NOMO-1 treated with dmso at 0.1 percent for 144 hours (cell line): ENCODE results near the gene MACROD2.
"Not testable (repeated sequence)": the region's sequence is repeated elsewhere in the genome, so short reads cannot be mapped to it uniquely, and the experiment has no call there.

Experiments used
- DNase-seq: peaks from one replicate; lab custom pipeline; 2025; ENCODE audit not compliant: unreplicated experiment; lab: John Stamatoyannopoulos, UW

MACROD2 gene

GRCh38 chr20:15185322-15185721, 1190.0 kb downstream of the MACROD2 start:
- no peak for DNase-seq

- no peak for DNase-seq
Measured at GRCh38 chr20:15185913-15186312, 1190.6 kb downstream of the MACROD2 start.

GRCh38 chr20:15187612-15188011, 1192.3 kb downstream of the MACROD2 start:
- DNase-seq = no peak

- no peak for DNase-seq
Measured at GRCh38 chr20:15188415-15188814, 1193.1 kb downstream of the MACROD2 start.

GRCh38 chr20:15191082-15191723, 1195.9 kb downstream of the MACROD2 start:
- no peak for DNase-seq

GRCh38 chr20:15195378-15195777, 1200.1 kb downstream of the MACROD2 start:
- no peak for DNase-seq

- no peak for DNase-seq
Measured at GRCh38 chr20:15196547-15197255, 1201.4 kb downstream of the MACROD2 start.

- DNase-seq = not testable (repeated sequence)
Measured at GRCh38 chr20:15198017-15198416, 1202.7 kb downstream of the MACROD2 start.

- DNase-seq = no peak
Measured at GRCh38 chr20:15199698-15200097, 1204.4 kb downstream of the MACROD2 start.

- DNase-seq = no peak
Measured at GRCh38 chr20:15200147-15200565, 1204.8 kb downstream of the MACROD2 start.

- no peak for DNase-seq
Measured at GRCh38 chr20:15201602-15202001, 1206.3 kb downstream of the MACROD2 start.

GRCh38 chr20:15204234-15204633, 1208.9 kb downstream of the MACROD2 start:
- DNase-seq = no peak

- DNase-seq = no peak
Measured at GRCh38 chr20:15205028-15205427, 1209.7 kb downstream of the MACROD2 start.

- DNase-seq = no peak
Measured at GRCh38 chr20:15205719-15206118, 1210.4 kb downstream of the MACROD2 start.

GRCh38 chr20:15209537-15209936, 1214.2 kb downstream of the MACROD2 start:
- DNase-seq = no peak

GRCh38 chr20:15214051-15214450, 1218.7 kb downstream of the MACROD2 start:
- DNase-seq = no peak

- DNase-seq = no peak
Measured at GRCh38 chr20:15220009-15220656, 1224.8 kb downstream of the MACROD2 start.

- no peak for DNase-seq
Measured at GRCh38 chr20:15220778-15221565, 1225.7 kb downstream of the MACROD2 start.

GRCh38 chr20:15222502-15223330, 1227.4 kb downstream of the MACROD2 start:
- no peak for DNase-seq

GRCh38 chr20:15224199-15224598, 1228.9 kb downstream of the MACROD2 start:
- no peak for DNase-seq
